ENCODE results near the gene STMP1.
"Not testable (repeated sequence)": the region's sequence is repeated elsewhere in the genome, so short reads cannot be mapped to it uniquely, and the experiment has no call there.

The STMP1 gene

GRCh38 chr7:135692055-135692454 lies 29.7 kb downstream of the STMP1 start:
- peak overlapping the region; percentile 28 for H3K27ac ChIP-seq
- no peaks in the 10 kb centered on the region for H3K27me3 ChIP-seq (replicated peaks)
- in situ Hi-C loops (cut with HindIII; ENCODE audit: low pct_ligation_motif_present, low sequenced_read_pairs) = no loop called here
- no peak overlapping the region for H3K4me3 ChIP-seq (ENCODE audit: low read depth, low read length)
- DNase-seq = peak; percentile 43
- H3K36me3 ChIP-seq (replicated peaks) = no peaks in the 10 kb centered on the region
- TF ChIP-seq CTCF (IDR thresholded peaks at IDR 0.05; ENCODE audit: low read depth, low read length, missing control alignments) = no peak

- H3K27me3 ChIP-seq (replicated peaks); DNase-seq; H3K4me3 ChIP-seq (ENCODE audit: low read depth, low read length); H3K36me3 ChIP-seq (replicated peaks); in situ Hi-C loops (cut with HindIII; ENCODE audit: low pct_ligation_motif_present, low sequenced_read_pairs); H3K27ac ChIP-seq: not testable (repeated sequence)
Measured at GRCh38 chr7:135692606-135693005, 30.3 kb downstream of the STMP1 start.

- H3K4me3 ChIP-seq (ENCODE audit: low read depth, low read length) = no peak overlapping the region
- no peak overlapping the region for H3K27ac ChIP-seq
- H3K36me3 ChIP-seq (replicated peaks) = no peaks in the 10 kb centered on the region
- no peak for TF ChIP-seq CTCF (IDR thresholded peaks at IDR 0.05; ENCODE audit: low read depth, low read length, missing control alignments)
- no peaks in the 10 kb centered on the region for H3K27me3 ChIP-seq (replicated peaks)
- DNase-seq = no peak
- in situ Hi-C loops (cut with HindIII; ENCODE audit: low pct_ligation_motif_present, low sequenced_read_pairs) = no loop called here
Measured at GRCh38 chr7:135693558-135693957, 31.2 kb downstream of the STMP1 start.

- no peaks in the 10 kb centered on the region for H3K36me3 ChIP-seq (replicated peaks)
- in situ Hi-C loops (cut with HindIII; ENCODE audit: low pct_ligation_motif_present, low sequenced_read_pairs) = no loop called here
Measured at GRCh38 chr7:135697276-135698049, 35.1 kb downstream of the STMP1 start.

GRCh38 chr7:135704074-135704473 lies 41.8 kb downstream of the STMP1 start:
- Histone ChIP-seq H3K27ac (no peak overlapping the region), H3K4me3 (ENCODE audit: low read depth, low read length) (no peak overlapping the region), H3K27me3 (replicated peaks) (no peaks in the 10 kb centered on the region), H3K36me3 (replicated peaks) (no peaks in the 10 kb centered on the region)
- DNase-seq = no peak
- in situ Hi-C loops (cut with HindIII; ENCODE audit: low pct_ligation_motif_present, low sequenced_read_pairs) = no loop called here
- TF ChIP-seq CTCF (IDR thresholded peaks at IDR 0.05; ENCODE audit: low read depth, low read length, missing control alignments) = peak; percentile 50

More at GRCh38 chr7:135697276-135698049, 35.1 kb downstream of the STMP1 start:
- Histone ChIP-seq H3K27ac (no peak overlapping the region), H3K27me3 (replicated peaks) (no peaks in the 10 kb centered on the region), H3K4me3 (ENCODE audit: low read depth, low read length) (no peak overlapping the region)
- DNase-seq = no peak
- TF ChIP-seq CTCF (IDR thresholded peaks at IDR 0.05; ENCODE audit: low read depth, low read length, missing control alignments) = no peak

- Histone ChIP-seq H3K36me3 (replicated peaks) (no peaks in the 10 kb centered on the region), H3K27ac (no peak overlapping the region), H3K27me3 (replicated peaks) (no peaks in the 10 kb centered on the region), H3K4me3 (ENCODE audit: low read depth, low read length) (no peak overlapping the region)
- no peak for TF ChIP-seq CTCF (IDR thresholded peaks at IDR 0.05; ENCODE audit: low read depth, low read length, missing control alignments)
- in situ Hi-C loops (cut with HindIII; ENCODE audit: low pct_ligation_motif_present, low sequenced_read_pairs) = no loop called here
- DNase-seq = peak; percentile 29
Measured at GRCh38 chr7:135704698-135705097, 42.4 kb downstream of the STMP1 start.
